Measurements from ENCODE around the gene MYDGF.
"Not testable (repeated sequence)": the region's sequence is repeated elsewhere in the genome, so short reads cannot be mapped to it uniquely, and the experiment has no call there.

MYDGF gene

DNA sequence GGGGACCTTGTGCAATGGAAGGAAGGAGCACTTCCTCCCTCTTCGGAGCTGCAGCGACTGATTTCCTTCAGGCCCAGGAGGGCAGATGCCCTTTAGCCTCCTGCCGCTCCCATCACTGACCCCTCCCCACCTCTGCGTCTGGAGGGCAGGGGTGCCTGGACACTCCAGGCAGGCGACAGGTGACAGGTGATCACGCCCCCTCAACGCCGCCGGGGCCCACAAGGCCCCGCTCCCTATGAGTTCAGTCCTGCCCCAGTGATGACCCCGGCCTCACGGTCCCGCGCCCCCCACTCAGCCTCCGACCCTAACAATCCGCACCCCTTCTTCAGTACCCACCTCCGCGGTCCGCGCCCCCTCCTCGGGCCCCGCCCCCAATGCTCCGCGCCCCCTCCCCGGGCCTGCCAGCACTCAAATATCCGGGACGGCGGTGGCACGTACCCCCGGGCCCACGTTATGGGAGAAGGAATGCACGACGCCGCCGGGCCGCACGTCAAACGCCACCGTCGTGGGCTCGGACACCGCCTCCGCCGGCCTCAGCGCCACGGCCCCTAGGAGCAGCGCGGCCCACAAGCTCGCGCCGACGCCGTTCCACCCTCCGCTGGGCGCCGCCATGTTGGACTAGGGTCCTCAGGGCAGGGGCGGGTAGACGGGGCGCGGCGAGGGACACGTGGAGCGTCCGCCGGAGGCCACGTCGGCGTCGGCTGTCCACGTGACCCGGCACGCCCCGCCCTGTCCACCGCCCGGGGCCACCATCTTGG lies at the start of gene MYDGF:
Gene MYDGF, minus strand, starts transcription at position 620 of the 758 bp plus-strand sequence. Its CDS starts 8 bp downstream, at position 612.
- in situ Hi-C loops (cut with MboI; ENCODE audit: low sequenced_read_pairs) = no loop called here

DNA sequence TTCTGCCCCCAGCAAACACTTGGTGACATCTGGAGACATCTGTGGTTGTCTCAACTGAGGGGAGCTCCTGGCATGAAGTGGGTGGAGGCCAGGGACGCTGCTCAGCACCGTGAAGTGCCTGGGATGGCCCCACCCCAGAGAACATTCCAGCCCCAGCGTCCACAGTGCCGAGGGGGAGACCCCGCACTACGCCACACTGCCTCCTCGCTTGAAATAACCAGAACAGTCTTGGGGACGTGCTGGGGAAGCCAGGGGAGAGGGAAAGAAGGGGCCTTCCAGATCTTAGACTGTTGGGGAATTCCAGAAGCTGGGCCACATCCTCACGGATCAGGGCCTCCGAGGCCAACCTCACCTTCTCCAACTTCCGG lies 49.3 kb upstream of the MYDGF start:
- in situ Hi-C loops (cut with MboI; ENCODE audit: low sequenced_read_pairs) = no loop called here

DNA sequence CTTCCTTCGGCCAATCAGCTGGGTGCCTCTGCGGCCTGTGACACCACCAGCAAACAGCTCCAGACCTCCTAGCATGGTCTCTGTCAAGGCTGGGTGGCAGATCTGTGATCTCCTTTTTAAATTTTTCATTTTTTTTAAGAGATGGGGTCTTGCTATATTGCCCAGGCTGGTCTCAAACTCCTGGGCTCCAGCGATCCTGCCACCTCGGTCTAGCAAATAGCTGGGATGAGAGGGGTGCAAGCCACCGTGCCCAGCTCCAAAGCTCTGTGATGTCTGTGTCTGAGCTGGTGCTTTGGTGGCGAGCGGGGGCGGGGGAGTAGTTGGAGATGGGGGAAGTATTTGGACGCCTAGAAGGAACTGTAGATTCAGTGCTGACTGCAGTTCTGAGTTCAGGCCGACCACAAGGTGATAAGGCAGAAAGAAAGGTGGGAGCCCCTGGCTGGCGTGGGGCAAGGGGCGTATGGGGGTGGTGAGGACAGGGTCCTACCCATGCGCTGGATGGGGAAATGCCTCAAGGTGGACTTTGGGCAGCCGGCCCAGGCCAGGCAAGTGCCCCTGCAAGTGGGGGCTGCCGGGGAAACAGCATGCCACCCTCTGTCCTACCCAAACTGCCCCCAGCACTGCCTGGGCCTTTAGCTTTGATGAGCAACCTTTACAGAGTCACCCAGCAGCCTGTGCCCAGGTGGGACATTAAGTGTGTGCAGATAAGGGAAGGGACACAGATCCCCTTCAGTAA lies 48.0 kb upstream of the MYDGF start:
- in situ Hi-C loops (cut with MboI; ENCODE audit: low sequenced_read_pairs) = no loop called here

DNA sequence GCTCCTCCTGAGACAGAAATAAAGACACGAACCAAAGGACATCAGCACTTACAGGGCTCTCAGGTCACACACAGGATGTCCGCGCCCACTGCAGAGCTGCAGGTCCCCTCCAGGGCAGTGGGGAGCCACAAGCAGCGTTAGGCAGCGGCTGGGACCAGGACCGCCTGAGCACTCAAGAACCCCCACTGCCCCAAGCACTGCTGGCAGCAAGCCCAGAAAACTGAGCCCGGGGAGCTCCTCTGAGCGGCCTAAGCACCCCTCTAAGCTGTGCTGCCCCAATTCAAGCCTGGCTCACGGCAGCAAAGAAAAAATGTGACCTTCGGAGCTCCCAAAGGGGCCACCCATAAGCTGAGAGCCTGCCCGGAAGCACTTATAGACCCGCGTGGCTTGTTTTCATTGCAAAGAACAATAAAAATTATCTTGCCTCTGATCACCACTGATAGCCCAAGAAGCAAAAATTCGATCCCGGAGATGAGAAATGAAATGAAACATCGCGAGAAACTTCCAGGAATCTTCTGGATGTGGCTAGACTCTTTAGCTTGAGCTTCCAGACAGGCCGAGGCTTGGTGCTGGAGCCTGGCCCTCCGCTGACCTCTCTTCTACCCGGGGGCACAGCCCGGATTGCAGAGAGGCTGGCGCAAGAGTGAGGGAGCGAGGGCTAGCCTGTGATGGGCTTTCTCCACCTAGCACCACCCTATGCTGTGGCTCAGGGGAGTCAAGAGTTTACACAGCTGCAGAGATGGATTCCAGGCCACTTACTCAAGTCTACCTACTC lies 47.2 kb upstream of the MYDGF start:
- in situ Hi-C loops (cut with MboI; ENCODE audit: low sequenced_read_pairs) = no loop called here

DNA sequence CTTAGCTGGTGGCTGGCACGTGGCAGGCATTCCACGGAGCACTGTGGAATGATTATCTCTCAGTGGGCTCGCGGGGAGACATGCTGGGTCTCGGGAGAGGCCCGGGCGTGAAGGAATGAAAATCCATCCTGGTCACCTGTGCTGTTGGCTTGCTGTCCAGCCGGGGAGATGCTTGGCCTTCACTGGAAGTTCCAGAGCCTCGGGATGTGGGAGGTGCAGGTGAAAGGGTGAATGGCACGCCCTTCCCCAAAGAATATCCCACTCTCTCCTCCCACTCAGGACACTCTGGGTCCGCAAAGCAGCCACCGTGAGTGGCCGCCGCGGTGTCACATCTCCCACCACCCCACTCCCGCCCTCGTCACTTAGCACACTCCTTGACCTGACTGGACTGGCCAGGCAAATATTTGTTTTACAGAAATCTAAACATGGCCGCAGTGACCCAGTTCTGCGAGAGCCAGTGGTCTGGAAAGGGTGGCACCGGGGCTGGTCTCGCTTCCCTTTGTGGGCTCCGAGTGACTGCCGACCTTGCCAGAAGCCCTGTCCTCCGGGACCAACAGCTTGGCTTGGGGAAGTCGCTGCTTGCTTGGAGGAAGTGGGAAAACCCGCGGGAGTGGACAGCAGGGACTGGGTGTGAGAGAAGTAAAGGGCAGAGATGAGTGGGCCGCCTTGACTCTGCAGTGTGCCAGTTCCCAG lies 45.5 kb upstream of the MYDGF start:
- in situ Hi-C loops (cut with MboI; ENCODE audit: low sequenced_read_pairs) = no loop called here

DNA sequence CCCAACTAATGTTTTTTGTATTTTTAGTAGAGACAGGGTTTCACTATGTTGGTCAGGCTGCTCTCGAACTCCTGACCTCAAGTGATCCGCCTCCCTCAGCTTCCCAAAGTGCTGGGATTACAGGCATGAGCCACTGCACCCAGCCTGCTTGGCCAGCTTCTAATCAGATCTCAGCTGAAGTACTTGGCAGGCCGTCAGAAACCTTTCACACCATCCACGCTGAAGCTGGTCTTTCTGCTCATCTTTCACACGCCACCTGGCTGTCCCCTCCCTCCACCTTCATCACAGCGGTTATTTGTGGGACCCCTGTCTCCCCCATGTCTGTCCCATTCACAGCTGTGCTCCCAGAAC lies 45.0 kb upstream of the MYDGF start:
- in situ Hi-C loops (cut with MboI; ENCODE audit: low sequenced_read_pairs) = not testable (repeated sequence)

DNA sequence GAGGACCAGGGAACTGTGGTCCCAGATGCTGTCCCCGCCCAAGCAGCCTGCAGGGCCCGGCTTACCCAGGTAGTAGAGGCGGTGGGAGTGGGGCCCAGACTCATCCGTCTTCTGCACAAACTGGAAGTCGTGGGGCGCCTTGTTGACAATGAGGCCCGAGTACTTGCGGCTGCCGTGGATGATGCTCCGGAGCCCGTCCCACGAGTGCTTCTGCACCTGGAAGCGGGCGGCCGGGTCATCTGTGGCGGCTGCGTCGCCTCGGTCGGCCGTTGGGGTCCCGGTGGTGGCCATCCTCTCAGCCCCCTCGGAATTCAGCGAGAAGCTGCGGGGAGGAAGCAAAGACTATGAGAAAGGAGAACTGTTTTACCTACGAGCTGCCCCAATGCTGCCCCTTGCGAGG lies 43.9 kb upstream of the MYDGF start:
- in situ Hi-C loops (cut with MboI; ENCODE audit: low sequenced_read_pairs) = no loop called here

DNA sequence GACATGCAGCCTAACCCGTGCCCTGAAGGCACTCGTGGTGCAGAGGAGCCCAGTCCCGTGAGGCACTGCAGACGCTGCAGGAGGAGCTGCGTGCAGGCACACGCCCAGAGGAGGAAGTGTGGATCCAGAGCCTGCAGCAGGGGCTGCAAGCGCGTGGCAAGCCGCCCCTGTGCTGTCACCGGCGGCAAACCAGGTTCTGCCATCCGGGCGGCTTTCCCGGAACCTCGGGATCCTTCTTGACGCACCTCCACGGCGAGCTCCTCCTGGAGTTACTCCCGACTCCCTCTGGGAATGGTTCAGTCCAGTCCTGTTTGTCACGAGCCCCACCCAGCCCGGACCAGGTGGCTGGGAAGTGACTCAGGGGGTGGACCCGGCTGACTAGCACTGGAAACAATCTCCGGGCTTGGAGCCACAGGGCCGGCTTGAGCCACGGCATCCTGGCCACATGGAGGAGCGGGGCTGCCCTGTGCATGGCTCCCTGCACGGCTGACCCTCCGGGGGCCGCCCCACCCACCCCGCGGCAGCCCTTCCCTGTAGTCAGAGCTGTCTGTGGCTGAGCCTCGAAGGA lies 43.3 kb upstream of the MYDGF start:
- in situ Hi-C loops (cut with MboI; ENCODE audit: low sequenced_read_pairs) = no loop called here

DNA sequence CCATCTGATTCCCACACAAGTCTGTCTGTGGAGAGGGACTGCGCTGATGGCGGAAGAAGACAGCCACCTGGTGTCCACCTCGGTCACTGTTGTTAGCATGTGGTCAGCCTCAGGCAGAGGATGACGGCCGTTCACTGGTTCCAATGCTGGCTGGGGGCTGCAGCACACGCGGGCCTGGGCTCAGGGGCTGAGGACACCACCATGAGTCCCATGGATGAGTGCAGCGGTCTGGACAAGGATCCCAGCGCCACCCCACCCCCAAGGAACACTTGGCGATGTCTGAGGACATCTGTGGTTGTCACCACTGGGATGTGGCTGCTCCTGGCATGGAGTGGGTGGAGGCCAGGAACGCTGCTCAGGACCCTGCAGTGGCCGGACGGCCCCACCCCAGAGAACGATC lies 42.6 kb upstream of the MYDGF start:
- in situ Hi-C loops (cut with MboI; ENCODE audit: low sequenced_read_pairs) = no loop called here

DNA sequence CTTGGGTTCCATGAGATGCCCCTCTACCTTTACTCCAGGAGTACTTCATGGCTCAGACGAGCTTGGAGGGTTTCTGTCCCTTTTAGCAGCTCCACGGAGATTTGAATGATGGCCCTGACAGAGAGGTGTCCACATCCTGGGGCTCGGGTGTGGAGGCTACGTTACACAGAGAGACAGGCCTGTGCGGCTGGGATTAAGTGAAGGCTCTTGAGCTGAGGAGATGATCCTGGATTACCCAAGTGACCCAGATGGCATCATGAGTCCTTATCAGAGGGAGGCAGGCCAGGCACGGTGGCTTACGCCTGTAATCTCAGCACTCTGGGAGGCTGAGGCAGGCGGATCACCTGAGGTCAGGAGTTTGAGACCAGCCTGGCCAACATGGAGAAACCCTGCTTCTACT lies 41.1 kb upstream of the MYDGF start:
- in situ Hi-C loops (cut with MboI; ENCODE audit: low sequenced_read_pairs) = no loop called here

DNA sequence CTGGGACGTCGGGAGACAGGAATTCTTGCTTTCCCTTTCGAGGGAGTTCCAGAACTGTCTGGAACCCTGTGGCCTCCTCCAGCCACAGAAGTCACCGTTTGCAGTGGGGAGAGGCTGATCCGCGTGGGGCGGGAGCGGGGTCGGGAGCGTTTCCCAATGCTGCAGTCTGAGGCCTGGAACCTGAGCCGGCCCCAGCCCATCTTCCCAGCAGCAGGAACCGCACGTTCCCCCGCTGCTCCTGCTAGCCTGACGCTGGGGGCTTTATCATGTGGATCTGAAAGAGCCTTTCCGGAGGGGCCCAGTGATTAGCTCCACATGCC lies 40.1 kb upstream of the MYDGF start:
- in situ Hi-C loops (cut with MboI; ENCODE audit: low sequenced_read_pairs) = no loop called here

DNA sequence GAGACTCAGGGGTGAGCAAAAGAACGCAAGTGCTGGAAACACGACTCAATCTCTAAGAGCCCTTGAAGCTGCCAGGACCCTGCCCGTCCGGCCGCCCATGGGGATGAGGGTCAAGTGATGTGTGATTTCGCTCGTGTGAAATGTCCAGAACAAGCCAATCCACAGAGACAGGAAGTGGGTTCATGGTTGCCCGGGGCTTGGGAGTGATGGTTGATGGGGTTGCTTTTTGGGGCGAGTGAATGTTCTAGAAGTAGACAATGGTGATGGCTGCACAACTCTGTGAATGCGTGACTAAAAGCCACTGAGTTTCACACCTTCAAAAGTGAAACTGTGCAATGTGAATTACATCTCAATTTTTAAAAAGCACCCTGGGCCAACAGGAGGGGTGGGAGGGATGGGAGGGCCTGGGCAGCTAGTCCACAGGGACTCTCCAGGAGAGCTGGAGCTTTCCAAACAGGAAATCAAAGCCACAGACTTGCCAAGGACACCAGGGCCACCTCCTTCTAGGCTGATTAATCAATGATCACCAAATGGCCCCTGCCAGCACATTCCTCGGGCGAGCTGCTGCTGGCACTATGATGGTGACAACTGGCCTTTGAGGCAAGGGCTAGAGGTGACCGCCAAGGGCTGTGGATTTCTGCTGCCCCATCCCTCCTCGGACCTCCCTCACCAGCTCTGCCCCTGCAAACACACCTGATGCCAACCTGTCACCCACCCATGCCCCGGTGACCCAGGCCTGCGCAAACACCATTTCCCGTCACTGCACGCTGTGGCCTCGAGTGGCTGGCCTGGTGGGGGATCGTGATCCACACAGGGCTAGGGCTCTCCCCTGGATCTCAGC lies 39.5 kb upstream of the MYDGF start:
- in situ Hi-C loops (cut with MboI; ENCODE audit: low sequenced_read_pairs) = no loop called here

DNA sequence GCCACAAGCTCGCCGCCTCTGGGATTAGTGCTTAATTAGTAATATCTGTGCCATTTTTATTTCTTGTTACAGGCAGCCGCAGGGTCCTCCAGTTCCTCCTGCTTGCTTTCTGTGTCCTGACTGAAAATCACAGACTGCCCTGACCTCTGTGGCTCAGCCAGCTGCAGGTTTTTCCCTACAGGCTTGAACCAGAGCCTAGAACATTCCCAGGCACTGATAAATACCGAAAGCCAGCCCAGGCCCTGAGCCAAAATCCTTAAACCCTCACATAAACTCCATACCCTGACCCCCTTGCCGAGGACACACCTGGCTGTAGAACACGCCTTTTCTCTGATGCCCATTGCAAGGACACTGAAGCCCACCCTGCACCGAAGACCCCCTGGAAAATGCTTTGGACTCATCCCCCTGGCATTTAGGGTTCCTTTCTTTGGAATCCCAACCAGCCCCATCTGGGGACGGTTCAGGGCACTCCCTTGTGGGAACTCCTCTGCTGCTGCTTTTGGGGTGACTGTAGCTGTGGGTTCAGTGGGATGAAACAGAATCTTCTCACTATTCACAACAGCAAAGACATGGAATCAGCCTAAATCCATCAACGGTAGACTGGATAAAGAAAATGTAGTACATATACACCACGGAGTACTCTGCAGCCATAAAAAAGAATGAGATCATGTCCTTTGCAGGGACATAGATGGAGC lies 38.0 kb upstream of the MYDGF start:
- in situ Hi-C loops (cut with MboI; ENCODE audit: low sequenced_read_pairs) = no loop called here

DNA sequence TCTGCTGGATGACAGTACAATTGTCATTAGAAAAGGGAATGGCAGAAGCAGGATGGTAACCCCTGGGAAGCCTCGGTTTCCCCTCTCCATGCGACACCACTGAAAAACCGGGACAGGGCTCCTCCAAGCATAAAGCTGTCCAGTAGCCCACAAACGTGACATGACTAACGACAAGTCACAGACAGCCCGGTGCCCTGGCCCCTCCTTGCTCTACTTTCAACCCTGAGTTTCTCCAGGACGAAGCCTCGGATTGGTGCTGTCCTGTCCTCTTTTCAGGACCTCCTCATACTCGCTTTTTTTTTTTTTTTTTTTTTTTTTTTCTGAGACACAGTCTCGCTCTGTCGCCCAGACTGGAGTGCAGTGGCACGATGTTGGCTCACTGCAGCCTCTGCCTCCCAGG lies 37.2 kb upstream of the MYDGF start:
- in situ Hi-C loops (cut with MboI; ENCODE audit: low sequenced_read_pairs) = no loop called here

DNA sequence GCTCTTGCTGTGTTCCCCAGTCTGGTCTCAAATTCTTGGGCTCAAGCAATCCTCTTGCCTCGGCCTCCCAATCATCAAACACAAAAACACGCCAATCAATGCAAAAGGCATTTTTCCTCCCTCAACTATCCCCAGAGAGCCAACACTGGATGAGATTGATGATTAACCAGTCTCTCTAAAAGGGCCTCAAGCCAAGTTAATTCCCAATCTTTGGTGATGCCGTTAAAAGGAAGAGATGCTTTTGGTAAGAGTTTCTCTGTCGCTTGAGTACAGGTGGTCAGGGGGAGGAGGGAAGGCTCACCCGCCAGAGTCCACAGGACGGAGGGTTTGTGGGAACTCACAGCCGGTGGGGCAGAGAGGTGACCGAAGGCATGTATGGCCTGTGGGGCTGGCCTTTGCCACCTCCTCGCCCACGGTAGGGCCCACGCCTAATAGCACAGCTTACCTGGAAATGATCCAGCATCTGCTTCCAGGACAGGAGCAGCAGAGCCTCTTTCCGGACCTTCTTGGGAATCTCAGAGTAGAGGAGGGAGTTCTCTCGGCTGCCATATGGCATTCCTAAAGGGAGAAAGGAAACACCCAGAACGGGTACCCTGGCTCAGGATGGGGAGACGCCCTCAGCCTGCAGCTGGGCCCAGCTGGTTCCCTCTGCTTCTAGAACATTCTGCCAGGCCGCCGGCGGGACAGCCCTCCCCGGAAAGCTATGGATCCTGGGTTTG lies 35.4 kb upstream of the MYDGF start:
- in situ Hi-C loops (cut with MboI; ENCODE audit: low sequenced_read_pairs) = no loop called here

DNA sequence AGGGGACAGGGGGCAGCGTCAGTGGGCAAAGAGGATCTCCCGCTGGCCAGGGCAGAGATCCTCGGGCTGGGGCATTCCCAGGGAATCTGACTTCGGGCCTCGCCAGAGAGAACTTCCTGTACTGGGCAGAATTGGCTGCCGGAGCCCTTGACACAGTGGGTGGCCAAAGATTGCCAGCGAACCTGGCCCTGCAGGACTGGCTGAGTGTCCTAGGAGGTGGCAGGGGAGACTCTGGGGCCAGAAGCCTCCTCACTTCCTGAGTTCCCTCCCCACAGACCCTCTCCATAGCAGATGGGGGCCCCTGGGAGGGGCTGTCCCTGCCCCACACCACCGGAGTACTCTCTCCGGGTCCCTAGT lies 34.2 kb upstream of the MYDGF start:
- in situ Hi-C loops (cut with MboI; ENCODE audit: low sequenced_read_pairs) = no loop called here

DNA sequence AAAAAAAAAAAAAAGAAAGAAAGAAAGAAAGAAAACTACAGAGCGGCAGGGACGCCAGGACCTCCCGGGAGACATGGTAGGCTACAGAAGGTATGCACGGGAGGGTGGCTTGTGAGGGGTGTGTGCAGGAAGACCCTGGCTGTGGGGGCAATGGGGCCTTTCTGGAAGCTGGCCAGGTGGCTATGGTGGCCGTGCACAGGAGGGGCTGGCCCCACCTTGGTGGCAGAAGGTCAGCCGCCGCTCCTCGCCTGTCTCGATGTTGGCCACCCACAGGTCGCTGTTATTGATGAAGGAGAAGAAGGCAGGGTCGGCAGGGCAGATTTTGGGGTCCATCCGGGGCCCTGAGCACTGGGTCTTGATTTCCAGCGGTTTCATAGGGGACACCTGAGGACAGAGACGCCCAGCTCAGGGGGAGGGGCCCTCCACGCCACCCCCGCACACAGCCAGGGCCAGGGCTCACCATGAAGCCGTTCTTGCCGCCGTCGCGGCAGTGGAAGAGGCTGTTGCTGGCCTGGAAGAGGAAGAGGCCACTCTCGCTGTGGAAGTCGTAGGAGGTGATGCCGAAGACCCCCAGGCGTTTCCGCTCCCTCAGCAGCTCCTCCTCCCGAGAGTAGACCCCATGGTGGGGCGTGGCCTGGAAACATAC lies 33.7 kb upstream of the MYDGF start:
- in situ Hi-C loops (cut with MboI; ENCODE audit: low sequenced_read_pairs) = no loop called here

DNA sequence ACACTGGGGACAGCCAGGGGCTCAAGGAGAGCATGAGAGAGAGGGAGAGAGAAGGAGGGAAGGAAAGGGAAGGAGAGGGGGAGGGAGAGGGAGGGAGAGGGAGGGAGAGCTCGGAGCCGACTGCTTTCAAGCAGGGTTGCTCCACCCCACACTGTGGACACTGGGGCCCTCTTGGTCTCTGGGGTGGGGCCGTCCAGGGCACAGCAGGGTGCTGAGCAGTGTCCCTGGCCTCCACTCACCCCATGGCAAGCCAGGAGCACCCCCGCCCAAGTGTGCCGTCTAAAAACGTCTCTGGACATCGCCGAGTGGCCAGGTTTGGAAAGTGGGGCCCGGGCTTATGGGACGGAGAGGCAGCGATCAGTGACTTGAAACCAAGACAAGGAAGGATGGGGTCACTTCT lies 32.6 kb upstream of the MYDGF start:
- in situ Hi-C loops (cut with MboI; ENCODE audit: low sequenced_read_pairs) = no loop called here

DNA sequence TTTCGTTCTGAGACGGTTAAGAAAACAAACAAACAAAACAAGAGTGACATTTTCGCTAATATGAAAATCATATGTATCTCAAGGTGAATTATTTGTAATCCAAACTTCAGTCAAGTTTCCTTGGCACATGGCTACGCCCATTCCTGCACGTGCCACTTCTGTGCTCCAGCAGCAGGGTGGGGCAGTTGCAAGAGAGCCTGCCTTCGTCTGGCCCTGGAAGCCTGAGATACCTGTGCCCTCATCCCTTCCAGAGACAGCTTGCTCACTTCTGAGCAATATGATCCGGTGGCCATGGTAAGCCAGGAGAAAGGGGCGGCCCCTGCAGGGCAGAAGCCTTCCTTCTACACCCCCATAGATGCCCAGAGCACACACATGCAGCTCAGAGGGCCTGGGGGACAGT lies 31.4 kb upstream of the MYDGF start:
- in situ Hi-C loops (cut with MboI; ENCODE audit: low sequenced_read_pairs) = no loop called here
